Measurements from ENCODE around the gene CORO7. TPM values are rescaled to one million over a fixed set of nuclear protein-coding genes. Genes with fewer than 3 reads are reported as not detected.

The CORO7 gene
- total RNA-seq, 1 donor from 2014 or later, result 25.7 TPM

DNA sequence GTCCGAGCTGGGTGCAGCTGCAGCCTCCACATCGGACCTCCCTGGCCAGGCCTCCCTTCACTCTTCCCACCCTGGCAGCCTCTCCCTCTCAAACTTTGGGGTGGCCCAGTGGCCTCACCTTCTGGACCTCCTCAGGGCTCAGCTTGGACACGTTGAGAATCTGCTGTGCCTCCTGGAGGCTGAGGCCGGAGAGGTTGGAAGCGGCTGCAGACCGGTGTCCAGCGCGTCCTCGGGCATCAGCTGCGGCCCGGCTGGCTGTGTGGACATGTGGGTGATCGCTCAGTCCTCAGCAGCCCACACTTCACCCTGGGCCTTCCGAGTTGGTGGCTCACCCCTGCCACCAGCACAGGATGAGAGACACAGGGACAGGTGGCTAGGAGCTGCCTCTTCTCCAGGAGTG lies 75.1 kb downstream of the CORO7 start:
- Mint-ChIP-seq H3K4me1 (ENCODE audit: low read depth) (no peaks in the 10 kb centered on the region), H3K27me3 (no peaks in the 10 kb centered on the region), H3K27ac (no peak overlapping the region), H3K36me3 (ENCODE audit: insufficient read depth) (peaks cover 5% of the 10 kb centered on the region), H3K9me3 (ENCODE audit: low read depth) (no peaks in the 10 kb centered on the region), H3K4me3 (ENCODE audit: low read depth) (no peak overlapping the region)
- no peak for DNase-seq (ENCODE audit: low spot score, unreplicated experiment)
- TF ChIP-seq CTCF (IDR thresholded peaks at IDR 0.05; ENCODE audit: unreplicated experiment), result no peak

GRCh38 chr16:4340443-4340842 lies 76.0 kb downstream of the CORO7 start:
- Mint-ChIP-seq H3K36me3 (ENCODE audit: insufficient read depth) (peaks cover 10% of the 10 kb centered on the region), H3K9me3 (ENCODE audit: low read depth) (no peaks in the 10 kb centered on the region), H3K27me3 (no peaks in the 10 kb centered on the region), H3K4me3 (ENCODE audit: low read depth) (no peak overlapping the region), H3K27ac (no peak overlapping the region), H3K4me1 (ENCODE audit: low read depth) (peaks cover 3% of the 10 kb centered on the region)
- DNase-seq (ENCODE audit: low spot score, unreplicated experiment), result no peak
- TF ChIP-seq CTCF (IDR thresholded peaks at IDR 0.05; ENCODE audit: unreplicated experiment), result no peak

DNA sequence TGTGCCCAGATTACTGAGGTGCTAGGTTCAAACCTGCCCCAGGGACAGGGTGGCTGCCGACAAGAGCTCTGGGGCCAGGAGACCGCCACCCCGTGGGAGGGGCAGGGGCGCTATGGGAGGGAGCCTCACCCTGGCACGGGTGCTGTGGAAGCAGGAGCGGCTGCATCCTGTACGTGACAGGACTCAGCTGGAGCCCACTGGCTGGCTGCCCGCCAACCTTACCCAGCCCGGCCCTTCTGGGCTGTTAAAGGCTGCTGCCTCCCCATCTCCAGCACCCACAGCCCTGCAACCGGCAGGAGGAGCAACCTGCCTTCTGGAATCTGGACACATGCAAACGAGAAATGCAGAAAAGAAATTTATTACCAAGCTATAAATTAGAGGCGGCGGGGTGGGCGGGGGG lies 76.5 kb downstream of the CORO7 start:
- no peaks in the 10 kb centered on the region for H3K27me3 Mint-ChIP-seq
- H3K4me3 Mint-ChIP-seq (ENCODE audit: low read depth), result no peak overlapping the region
- no peak overlapping the region for H3K27ac Mint-ChIP-seq
- no peak for DNase-seq (ENCODE audit: low spot score, unreplicated experiment)
- peaks cover 7% of the 10 kb centered on the region for H3K4me1 Mint-ChIP-seq (ENCODE audit: low read depth)
- H3K36me3 Mint-ChIP-seq (ENCODE audit: insufficient read depth), result peaks cover 10% of the 10 kb centered on the region
- no peaks in the 10 kb centered on the region for H3K9me3 Mint-ChIP-seq (ENCODE audit: low read depth)
- TF ChIP-seq CTCF (IDR thresholded peaks at IDR 0.05; ENCODE audit: unreplicated experiment), result no peak

GRCh38 chr16:4339455-4339854 lies 76.9 kb downstream of the CORO7 start:
- Mint-ChIP-seq H3K4me3 (ENCODE audit: low read depth) (no peak overlapping the region), H3K36me3 (ENCODE audit: insufficient read depth) (peaks cover 10% of the 10 kb centered on the region), H3K27me3 (no peaks in the 10 kb centered on the region), H3K9me3 (ENCODE audit: low read depth) (no peaks in the 10 kb centered on the region), H3K4me1 (ENCODE audit: low read depth) (peaks cover 9% of the 10 kb centered on the region), H3K27ac (peak overlapping the region; percentile 64)
- DNase-seq (ENCODE audit: low spot score, unreplicated experiment), result no peak
- TF ChIP-seq CTCF (IDR thresholded peaks at IDR 0.05; ENCODE audit: unreplicated experiment), result no peak

DNA sequence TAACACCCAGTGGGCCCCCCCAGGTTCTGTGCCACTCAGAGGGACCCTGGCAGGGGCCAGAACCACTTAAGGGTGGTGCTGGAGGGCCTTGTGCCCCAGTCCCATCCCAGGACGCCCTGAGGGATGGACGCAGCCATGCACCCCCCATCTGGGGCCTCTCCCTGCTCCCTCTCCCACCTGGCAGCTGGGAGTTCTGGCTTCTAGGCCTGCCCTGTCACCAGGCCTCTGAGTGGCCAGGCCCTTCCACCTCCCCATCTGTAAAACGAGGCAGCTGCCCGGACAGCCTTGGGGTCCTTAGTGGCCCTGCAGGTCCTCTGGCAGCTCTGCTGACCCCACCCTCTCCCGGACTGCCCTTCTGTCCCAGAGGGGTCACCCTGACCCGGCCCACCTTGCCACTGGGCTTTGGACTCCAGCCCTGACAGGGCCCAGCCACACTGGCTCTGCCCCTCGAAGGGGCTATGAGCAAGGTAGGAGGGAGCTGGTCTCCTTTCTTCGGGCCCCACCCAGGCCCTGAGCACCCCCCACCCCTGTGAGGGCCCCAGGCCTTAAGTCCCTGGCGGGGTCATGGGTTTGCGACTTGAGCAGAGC lies 77.6 kb downstream of the CORO7 start:
- no peak for TF ChIP-seq CTCF (IDR thresholded peaks at IDR 0.05; ENCODE audit: unreplicated experiment)
- Mint-ChIP-seq H3K36me3 (ENCODE audit: insufficient read depth) (peaks cover 8% of the 10 kb centered on the region), H3K27ac (peak overlapping the region; percentile 64), H3K4me1 (ENCODE audit: low read depth) (peaks cover 9% of the 10 kb centered on the region), H3K27me3 (no peaks in the 10 kb centered on the region), H3K9me3 (ENCODE audit: low read depth) (no peaks in the 10 kb centered on the region), H3K4me3 (ENCODE audit: low read depth) (no peak overlapping the region)
- no peak for DNase-seq (ENCODE audit: low spot score, unreplicated experiment)

All from progenitor cell of endocrine pancreas (in vitro differentiated cells).